PC-9 (cell line): ENCODE results near the gene TMEM214.

Source experiments
- EZH2 ChIP-seq: fragments of 200-600 bp; sonication (generic); IDR thresholded peaks from 2 replicates; pipeline ENCODE4 v1.8.0; 2017; ENCODE audit warnings: antibody characterized with exemption, low read depth
- TF ChIP-seq, protein P1 (sequence below): fragments of 200-600 bp; sonication (generic); conservative IDR thresholded peaks from 2 replicates; pipeline ENCODE4 v1.6.1; 2017; ENCODE audit warnings: mixed run types, antibody characterized with exemption, mild to moderate bottlenecking, moderate library complexity

- TF ChIP-seq, protein P1, sequence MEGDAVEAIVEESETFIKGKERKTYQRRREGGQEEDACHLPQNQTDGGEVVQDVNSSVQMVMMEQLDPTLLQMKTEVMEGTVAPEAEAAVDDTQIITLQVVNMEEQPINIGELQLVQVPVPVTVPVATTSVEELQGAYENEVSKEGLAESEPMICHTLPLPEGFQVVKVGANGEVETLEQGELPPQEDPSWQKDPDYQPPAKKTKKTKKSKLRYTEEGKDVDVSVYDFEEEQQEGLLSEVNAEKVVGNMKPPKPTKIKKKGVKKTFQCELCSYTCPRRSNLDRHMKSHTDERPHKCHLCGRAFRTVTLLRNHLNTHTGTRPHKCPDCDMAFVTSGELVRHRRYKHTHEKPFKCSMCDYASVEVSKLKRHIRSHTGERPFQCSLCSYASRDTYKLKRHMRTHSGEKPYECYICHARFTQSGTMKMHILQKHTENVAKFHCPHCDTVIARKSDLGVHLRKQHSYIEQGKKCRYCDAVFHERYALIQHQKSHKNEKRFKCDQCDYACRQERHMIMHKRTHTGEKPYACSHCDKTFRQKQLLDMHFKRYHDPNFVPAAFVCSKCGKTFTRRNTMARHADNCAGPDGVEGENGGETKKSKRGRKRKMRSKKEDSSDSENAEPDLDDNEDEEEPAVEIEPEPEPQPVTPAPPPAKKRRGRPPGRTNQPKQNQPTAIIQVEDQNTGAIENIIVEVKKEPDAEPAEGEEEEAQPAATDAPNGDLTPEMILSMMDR, result no peak
- TF ChIP-seq EZH2, result no peak
Observed at GRCh38 chr2:27040282-27040681, 7.5 kb downstream of the TMEM214 start.
